Muscle of leg (tissue), 11 donors: ENCODE measurements around the gene CNTD1. TPM values are rescaled to one million over a fixed set of nuclear protein-coding genes. Genes with fewer than 3 reads are reported as not detected.

ENCODE experiments used
- DNase-seq: peaks from one replicate; pipeline ENCODE4 v3.0.0; 2013
- H3K27ac ChIP-seq: one replicate; pipeline ENCODE4 v1.5.1; 2013; ENCODE audit warnings: mild to moderate bottlenecking, low read length, control low read depth
- H3K27me3 ChIP-seq: one replicate; pipeline ENCODE4 v1.6.1; 2013; ENCODE audit warnings: low read length; ENCODE audit not compliant: control insufficient read depth, insufficient read depth
- H3K36me3 ChIP-seq: one replicate; pipeline ENCODE4 v1.6.1; 2013; ENCODE audit warnings: low read length; ENCODE audit not compliant: control insufficient read depth, insufficient read depth
- H3K4me1 ChIP-seq: one replicate; pipeline ENCODE4 v1.6.1; 2013; ENCODE audit warnings: low read length; ENCODE audit not compliant: control insufficient read depth, insufficient read depth
- H3K4me3 ChIP-seq: one replicate; pipeline ENCODE4 v1.5.1; 2013; ENCODE audit warnings: low read length, control low read depth
- H3K9me3 ChIP-seq: replicated peaks from 2 replicates; pipeline ENCODE4 v1.6.1; 2013; ENCODE audit warnings: low read depth, low read length; ENCODE audit not compliant: control insufficient read depth
- WGBS: methylation state at CpG from one replicate; pipeline ENCODE4 v1.1.5; 2013; ENCODE audit warnings: missing lambda C conversion rate; ENCODE audit not compliant: insufficient coverage; 5-methylcytosine and 5-hydroxymethylcytosine counted together
- polyA plus RNA-seq, 8 donors: library from polyadenylated mRNA; unstranded; fragments of 120-200 nt; gene quantifications; one replicate each; pipeline versions ENCODE4 v1.2.1 to v1.2.3, GENCODE V29; 2013; ENCODE audit warnings: inconsistent platforms in 1 of 8, low replicate concordance in 1 of 8; ENCODE audit not compliant: insufficient read length in 8 of 8, insufficient read depth in 1 of 8
- total RNA-seq: library from RNA; stranded (reverse); fragments of 120-200 nt; gene quantifications from one replicate; pipeline ENCODE4 v1.2.4, GENCODE V29; 2013

The CNTD1 gene
- total and polyA plus RNA-seq, 9 donors, result 0.04 to 1.6 (median 0.79) TPM

DNA sequence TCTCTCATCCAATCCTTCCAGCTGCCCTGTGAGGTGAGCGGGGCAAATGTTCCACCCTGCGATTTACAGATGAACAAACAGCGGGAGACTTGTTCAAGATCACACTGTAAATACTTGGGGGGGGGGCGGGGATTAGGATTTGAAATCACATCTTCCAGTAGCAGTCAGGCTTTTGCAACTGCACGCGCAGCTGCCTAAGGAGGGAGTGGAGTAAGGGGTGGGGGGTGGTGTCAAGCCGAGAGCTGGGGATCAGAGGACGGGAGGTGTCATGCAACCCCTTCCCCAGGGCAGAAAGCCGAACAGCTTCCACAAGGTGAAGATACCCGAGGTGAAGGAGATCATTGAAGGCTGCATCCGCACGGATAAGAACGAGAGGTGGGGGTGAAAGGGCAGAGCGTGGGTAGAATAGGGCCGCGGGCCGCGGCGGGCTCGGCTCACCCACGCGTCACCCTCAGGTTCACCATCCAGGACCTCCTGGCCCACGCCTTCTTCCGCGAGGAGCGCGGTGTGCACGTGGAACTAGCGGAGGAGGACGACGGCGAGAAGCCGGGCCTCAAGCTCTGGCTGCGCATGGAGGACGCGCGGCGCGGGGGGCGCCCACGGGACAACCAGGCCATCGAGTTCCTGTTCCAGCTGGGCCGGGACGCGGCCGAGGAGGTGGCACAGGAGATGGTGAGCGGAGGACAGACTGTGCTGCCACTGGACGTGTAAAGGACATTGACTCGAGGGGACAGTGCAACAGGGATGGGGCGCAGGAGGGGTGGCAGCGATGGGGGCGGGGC, 13.7 kb upstream of the CNTD1 start:
- Histone ChIP-seq H3K9me3 (no peaks in the 10 kb centered on the region), H3K27me3 (peaks cover 84% of the 10 kb centered on the region), H3K4me3 (no peak overlapping the region), H3K27ac (no peak overlapping the region), H3K4me1 (peaks cover 13% of the 10 kb centered on the region), H3K36me3 (no peaks in the 10 kb centered on the region)
- no peak for DNase-seq
- 13% methylated on average over 45 of the region's 52 CpGs for WGBS

GRCh38 chr17:42787266-42787665, 11.4 kb upstream of the CNTD1 start:
- Histone ChIP-seq H3K4me1 (peaks cover 3% of the 10 kb centered on the region), H3K9me3 (no peaks in the 10 kb centered on the region), H3K36me3 (no peaks in the 10 kb centered on the region), H3K4me3 (no peak overlapping the region), H3K27me3 (peaks cover 68% of the 10 kb centered on the region), H3K27ac (no peak overlapping the region)
- no peak for DNase-seq
- WGBS, result 87% methylated on average over 11 of the region's 11 CpGs

GRCh38 chr17:42791948-42792347, 6.7 kb upstream of the CNTD1 start:
- no CpG with 5 or more reads among the region's 2 CpGs for WGBS
- H3K27me3 ChIP-seq, result peaks cover 22% of the 10 kb centered on the region
- H3K9me3 ChIP-seq, result no peaks in the 10 kb centered on the region
- peaks cover 19% of the 10 kb centered on the region for H3K36me3 ChIP-seq
- H3K27ac ChIP-seq, result no peak overlapping the region
- DNase-seq, result no peak
- H3K4me3 ChIP-seq, result no peak overlapping the region
- peaks cover 2% of the 10 kb centered on the region for H3K4me1 ChIP-seq

GRCh38 chr17:42792545-42792944, 6.1 kb upstream of the CNTD1 start:
- H3K4me3 ChIP-seq, result no peak overlapping the region
- H3K27me3 ChIP-seq, result peaks cover 16% of the 10 kb centered on the region
- H3K36me3 ChIP-seq, result peaks cover 25% of the 10 kb centered on the region
- H3K27ac ChIP-seq, result no peak overlapping the region
- DNase-seq, result no peak
- 86% methylated on average over 1 of the region's 5 CpGs for WGBS
- peaks cover 8% of the 10 kb centered on the region for H3K4me1 ChIP-seq
- no peaks in the 10 kb centered on the region for H3K9me3 ChIP-seq

- no peak overlapping the region for H3K4me3 ChIP-seq
- peaks cover 27% of the 10 kb centered on the region for H3K36me3 ChIP-seq
- H3K27me3 ChIP-seq, result peaks cover 4% of the 10 kb centered on the region
- 66% methylated on average over 3 of the region's 4 CpGs for WGBS
- H3K4me1 ChIP-seq, result peaks cover 20% of the 10 kb centered on the region
- DNase-seq, result no peak
- no peak overlapping the region for H3K27ac ChIP-seq
- no peaks in the 10 kb centered on the region for H3K9me3 ChIP-seq
Measured at GRCh38 chr17:42795061-42795460, 3.6 kb upstream of the CNTD1 start.

GRCh38 chr17:42795465-42795864, 3.2 kb upstream of the CNTD1 start:
- peaks cover 27% of the 10 kb centered on the region for H3K36me3 ChIP-seq
- no peak overlapping the region for H3K27ac ChIP-seq
- no peaks in the 10 kb centered on the region for H3K9me3 ChIP-seq
- WGBS, result 74% methylated on average over 7 of the region's 10 CpGs
- DNase-seq, result no peak
- no peak overlapping the region for H3K4me3 ChIP-seq
- H3K4me1 ChIP-seq, result peaks cover 20% of the 10 kb centered on the region
- peaks cover 3% of the 10 kb centered on the region for H3K27me3 ChIP-seq

- Histone ChIP-seq H3K27ac (no peak overlapping the region), H3K36me3 (peaks cover 27% of the 10 kb centered on the region), H3K9me3 (no peaks in the 10 kb centered on the region), H3K4me3 (no peak overlapping the region), H3K4me1 (peaks cover 20% of the 10 kb centered on the region), H3K27me3 (no peaks in the 10 kb centered on the region)
- 87% methylated on average over 11 of the region's 18 CpGs for WGBS
- DNase-seq, result no peak
Measured at GRCh38 chr17:42796066-42796758, 2.4 kb upstream of the CNTD1 start.

DNA sequence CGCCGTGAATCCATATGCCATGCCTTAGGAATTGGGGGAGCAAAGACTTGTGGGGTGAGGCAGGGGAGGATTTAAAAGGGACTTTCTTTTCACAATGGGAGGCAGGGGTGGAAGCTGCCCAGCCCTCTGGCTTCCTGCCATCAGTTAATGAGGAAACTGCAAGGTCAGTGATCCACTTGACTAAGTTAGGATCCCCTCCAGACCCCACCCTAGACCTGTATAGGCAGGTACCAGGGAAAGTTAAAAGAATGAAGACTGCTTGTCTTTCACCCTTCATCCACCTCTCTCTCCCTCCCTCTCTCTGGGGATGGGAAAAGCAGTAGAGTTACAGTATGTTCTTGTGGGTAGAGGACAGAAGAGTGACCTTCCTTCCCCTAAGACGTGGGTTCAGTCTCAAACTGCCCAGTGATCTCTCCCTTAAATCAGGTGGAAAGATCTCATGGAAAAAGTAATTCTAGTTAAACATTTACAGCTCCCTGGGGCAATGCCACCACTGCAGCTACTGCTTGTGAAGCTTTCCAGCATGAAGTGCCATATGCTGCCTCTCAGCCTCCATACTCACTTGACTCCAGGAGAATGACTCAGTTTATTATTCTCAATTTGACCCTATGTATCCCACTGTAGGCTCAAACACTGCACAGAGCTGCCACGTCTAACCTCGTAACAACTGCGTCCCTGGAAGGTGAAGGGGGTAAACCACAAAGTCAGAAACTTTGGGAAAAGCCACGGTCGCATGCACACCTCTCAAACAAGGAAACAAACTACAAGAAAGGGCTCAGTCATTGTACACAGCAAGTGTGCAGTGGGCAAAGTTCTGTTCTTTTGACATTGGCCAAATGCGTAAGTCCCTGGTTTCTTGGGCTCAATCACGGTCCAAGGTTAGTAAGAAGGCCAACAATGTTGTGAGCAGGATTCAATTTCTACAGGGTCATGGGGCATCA, 1.3 kb upstream of the CNTD1 start:
- Histone ChIP-seq H3K27me3 (no peaks in the 10 kb centered on the region), H3K9me3 (no peaks in the 10 kb centered on the region), H3K36me3 (peaks cover 27% of the 10 kb centered on the region), H3K4me1 (peaks cover 20% of the 10 kb centered on the region), H3K4me3 (peak overlapping the region; percentile 93), H3K27ac (no peak overlapping the region)
- DNase-seq, result no peak
- WGBS, result 78% methylated on average over 6 of the region's 10 CpGs

- DNase-seq, result no peak
- H3K27ac ChIP-seq, result peak overlapping the region; percentile 83
Measured at GRCh38 chr17:42798011-42798382, 664 bp upstream of the CNTD1 start.

More at GRCh38 chr17:42798011-42798382, 664 bp upstream of the CNTD1 start:
- no peaks in the 10 kb centered on the region for H3K27me3 ChIP-seq
- WGBS, result no CpG with 5 or more reads among the region's 10 CpGs
- H3K4me1 ChIP-seq, result peaks cover 20% of the 10 kb centered on the region
- H3K36me3 ChIP-seq, result peaks cover 27% of the 10 kb centered on the region
- peak overlapping the region; percentile 93 for H3K4me3 ChIP-seq
- H3K9me3 ChIP-seq, result no peaks in the 10 kb centered on the region
